NCI-H2171 treated with DMSO at 0.1 percent for 48 hours (cell line): ENCODE results near the gene GCHFR.
A peak's percentile ranks its signal among the peaks of the same experiment; 100 is the strongest.

Experiments
- DNase-seq: peaks from one replicate; lab custom pipeline; 2025; lab: John Stamatoyannopoulos, UW

GCHFR gene

DNA sequence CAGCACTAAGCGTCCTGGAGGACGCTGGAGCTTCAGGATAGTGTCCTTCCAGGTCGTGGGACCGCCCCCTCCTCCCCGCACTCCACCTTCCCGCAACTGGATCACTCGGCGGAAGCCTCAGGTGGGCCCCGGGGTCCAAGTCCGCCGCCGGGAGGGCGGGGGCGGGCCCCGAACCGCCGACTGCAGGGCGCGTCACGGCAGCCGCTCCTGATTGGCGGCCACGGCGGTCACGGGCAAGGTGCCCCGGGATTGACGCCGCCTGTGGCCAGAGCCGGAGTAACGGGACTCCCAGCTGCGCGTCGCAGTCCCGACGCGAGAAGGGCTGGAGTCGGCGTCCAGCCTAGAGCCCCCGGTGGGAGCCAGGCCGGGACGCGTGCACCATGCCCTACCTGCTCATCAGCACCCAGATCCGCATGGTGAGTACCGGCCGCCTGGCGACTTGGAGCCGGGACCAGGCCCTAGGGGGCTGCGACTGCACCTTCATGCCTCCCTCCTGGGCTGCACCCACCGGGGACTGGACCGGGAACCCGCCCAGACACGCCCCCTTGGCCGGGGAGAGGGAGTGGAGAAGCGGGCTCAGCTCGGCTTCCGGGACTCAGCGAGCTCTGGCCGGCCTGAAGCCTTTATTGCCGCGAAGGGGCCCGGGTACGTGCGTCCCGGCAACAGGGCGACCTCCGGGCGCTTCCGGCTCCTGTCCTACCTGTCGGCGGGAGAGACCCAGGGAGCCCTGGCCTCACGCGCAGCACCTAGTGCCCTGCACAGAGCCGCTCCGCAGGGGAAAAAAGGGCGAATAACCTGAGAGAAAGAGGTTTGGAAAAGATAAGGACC is at the start of gene GCHFR:
Gene GCHFR, plus strand, starts transcription at position 268 of the 828 bp plus-strand sequence. Its CDS starts 113 bp downstream, at position 381.
- no peak for DNase-seq

DNA sequence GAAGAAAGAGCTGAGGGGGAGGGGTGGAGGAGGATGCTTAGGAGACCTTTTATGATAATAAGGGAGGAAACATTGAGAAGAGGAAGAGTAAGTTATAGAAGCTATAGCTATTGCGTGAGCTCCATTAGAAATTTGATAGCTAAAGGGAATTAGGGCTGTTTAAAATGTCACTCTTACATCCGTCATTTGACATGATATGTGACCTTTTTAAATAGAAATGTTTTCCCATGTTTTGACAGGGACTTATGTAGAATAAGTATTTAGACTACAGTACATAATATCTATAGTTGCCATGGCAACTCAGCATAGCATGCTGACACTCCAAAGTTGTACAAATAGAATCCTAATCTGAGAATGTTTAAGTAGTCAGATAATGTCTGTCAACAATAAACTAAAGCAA is 49.7 kb upstream of the GCHFR start:
- DNase-seq, result no peak

DNA sequence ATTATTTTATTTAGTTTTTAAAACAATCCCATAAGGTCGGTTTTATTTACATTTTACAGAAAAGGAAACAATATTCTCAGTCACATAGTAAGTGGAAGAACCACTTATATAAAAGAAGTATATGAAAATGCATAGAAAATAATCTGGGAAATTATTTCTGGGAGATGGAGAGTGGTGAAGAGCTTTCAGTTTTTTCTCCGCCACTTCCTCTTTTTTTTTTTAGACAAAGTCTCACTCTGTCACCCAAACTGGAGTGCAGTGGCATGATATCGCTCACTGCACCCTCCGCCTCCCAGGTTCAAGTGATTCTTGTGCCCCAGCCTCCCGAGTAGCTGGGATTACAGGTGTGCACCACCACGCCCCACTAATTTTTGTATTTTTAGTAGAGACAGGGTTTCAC is 47.7 kb upstream of the GCHFR start:
- DNase-seq, result no peak

DNA sequence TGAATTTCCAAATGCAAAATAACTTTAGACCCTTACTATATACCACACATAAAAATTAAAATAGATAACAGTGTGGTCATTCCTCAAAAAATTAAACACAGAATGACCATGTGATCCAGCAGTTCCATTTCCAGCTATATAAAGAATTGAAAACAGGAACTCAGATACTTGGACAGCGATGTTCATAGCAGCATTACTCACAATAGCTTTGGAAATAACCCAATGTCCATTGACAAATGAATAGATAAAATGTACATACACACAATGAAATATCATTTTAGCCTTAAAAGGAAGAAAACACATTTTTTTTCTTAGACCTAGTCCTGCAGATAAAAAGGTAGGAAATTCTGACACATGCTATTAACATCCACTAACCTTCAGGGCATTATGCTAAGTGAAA is 42.2 kb upstream of the GCHFR start:
- no peak for DNase-seq

DNA sequence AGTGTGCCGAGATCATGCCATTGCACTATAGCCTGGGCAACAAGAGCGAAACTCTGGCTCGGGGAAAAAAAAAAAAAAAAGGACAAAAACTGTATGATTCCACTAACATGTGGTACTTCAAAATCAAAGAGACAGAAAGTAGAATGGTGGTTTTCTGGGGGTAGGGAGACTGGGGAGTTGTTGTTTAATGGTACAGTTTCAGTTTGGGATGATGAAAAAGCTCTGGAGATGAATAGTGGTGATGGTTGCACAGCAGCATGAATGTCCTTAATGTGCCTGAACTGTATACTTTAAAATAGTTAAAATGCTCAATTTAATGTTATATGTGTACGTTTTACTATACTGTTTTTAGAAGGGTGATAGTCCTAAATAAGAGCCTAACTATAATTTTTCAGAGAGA is 41.5 kb upstream of the GCHFR start:
- no peak for DNase-seq

DNA sequence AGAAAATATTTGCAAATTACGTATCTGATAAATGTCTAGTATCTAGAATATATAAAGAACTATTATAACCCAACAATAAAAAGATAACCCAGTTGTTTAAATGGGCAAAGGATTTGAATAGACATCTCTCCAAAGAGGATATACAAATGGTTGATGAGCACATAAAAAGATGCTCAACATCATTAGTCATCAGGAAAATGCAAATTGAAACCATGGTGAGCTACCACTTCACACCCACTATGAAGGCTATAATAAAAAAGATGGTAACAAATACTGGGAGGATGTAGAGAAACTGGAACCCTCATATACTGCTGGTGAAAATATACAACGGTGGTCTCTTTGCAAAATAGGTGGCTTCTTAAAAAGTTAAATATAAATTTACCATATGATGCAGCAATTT is 40.9 kb upstream of the GCHFR start:
- DNase-seq, result no peak

DNA sequence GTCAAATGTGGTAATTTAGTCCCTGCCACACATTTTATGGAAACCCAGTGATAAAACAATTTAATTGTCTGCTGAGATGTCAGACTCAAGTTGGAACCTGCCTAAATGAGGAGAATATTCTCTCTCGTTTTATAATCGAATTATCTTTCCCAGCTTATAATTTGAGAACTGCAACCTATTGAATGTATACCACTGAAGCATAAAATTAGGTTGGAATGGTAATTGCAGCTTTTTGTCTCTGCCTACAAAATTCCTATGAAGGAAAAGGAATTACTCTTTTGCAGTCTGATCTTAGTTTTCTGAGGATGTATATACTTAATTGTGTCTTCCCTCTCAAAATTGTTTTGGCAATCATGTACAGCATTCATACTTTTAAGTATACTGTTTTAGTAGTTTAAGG is 39.9 kb upstream of the GCHFR start:
- DNase-seq, result no peak

DNA sequence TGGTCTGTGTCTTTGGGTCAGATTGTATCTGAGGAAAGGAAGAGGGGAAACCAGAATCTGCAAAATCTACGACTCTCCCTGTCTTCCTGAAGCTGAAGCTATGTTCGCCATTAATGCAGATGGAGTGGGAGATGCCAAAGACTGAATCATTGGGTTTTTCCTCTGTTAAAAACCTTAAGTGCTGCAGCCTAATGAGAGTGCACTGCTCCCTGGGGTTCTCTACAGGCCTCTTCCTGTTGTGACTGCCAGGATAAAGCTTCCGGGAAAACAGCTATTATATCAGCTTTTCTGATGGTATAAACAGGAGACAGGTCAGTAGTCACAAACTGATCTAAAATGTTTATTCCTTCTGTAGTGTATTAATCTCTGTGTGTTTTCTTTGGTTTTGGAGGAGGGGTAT is 32.8 kb upstream of the GCHFR start:
- no peak for DNase-seq

DNA sequence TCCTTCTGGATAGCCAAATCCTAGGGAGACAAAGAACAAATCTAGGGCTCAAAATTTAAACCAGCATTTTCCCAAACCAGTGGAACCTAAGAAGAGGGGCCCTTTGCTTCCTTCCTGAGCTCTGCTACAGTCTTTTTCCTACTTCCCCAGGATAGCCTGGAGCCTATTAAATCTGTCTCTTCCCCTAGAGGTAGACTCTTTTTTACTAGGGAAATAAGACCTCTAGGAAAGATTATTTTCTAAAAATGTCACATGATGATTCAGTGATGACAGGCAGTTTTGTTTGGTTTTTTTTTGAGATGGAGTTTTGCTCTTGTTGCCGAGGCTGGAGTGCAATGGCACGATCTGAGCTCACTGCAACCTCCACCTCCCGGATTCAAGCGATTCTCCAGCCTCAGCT is 27.3 kb upstream of the GCHFR start:
- no peak for DNase-seq

DNA sequence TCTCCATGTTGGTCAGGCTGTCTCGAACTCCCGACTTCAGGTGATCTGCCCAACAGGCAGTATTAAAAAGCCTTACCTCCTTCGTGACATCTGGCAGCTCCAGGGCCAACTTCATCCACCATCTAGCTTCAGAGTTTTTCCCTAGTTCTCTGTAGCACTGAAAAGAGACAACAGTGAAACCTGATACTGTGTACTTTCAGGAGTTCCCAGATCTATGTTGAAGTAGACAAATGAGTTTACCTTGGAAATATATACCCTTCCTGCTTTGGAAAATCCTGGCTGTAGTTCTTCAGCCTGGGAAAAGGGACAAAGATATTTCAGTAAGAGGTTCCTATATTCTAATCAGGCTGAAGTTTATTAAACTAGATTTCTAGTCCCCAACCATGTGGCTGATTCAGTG is 26.8 kb upstream of the GCHFR start:
- peak; percentile 84 for DNase-seq

DNA sequence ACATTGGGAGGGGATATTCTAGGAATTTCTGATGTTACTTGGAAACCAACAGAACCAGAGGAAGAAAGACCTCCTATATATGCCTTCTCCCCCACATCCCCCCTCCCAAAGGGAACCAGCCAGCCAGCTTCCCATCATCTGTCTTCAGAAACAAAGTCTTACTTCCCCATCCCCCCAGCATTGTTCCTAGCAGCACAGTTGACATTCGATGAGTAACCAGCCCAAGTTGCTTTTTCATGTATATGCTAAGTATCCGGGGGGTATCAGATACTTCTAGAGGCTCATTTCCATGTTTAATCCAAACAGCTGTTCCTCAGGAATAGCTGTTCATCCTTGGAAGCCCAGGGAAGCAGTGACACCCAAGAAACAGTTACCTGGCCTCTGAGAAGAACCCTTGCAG is 24.8 kb upstream of the GCHFR start:
- DNase-seq, result peak; percentile 9

DNA sequence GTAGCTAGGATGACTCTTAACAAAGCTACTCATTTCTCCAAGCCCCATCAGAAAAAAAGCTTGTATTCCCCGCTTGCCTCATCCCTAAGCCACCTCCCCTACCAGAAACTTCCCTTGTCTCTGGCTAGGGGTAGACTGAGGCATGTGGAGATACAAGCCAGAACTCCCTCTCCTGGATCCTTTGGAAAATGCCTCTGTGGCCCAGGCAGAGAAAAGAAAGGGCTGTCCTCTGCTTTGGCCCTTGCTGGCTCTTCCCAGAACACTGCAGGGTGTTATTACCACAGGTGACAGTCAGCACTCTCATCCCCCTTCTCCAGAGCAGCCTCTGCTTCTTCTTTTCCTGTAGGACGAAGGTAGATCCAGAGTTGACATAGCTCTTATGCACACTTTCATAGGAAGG is 24.0 kb upstream of the GCHFR start:
- DNase-seq, result no peak

DNA sequence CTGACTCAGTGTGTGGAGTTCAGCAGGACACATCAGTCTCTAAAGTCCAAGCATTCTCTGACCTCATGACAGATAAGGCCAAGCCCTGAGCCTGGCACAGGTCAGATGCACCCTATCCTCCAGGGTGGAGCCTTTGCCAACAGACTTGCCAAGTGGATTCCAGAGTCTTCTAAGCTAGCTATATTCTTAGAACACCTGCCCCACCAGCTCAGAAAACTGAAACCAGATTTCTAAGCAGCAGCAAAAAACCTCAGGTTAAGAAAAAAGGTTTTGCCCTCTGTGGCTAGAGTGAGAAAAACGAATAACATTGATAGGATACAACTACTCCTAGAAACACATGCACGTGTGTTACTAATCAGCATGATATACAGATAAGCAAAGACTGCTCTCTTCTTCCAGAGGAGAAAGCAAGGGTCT is 20.4 kb upstream of the GCHFR start:
- no peak for DNase-seq

DNA sequence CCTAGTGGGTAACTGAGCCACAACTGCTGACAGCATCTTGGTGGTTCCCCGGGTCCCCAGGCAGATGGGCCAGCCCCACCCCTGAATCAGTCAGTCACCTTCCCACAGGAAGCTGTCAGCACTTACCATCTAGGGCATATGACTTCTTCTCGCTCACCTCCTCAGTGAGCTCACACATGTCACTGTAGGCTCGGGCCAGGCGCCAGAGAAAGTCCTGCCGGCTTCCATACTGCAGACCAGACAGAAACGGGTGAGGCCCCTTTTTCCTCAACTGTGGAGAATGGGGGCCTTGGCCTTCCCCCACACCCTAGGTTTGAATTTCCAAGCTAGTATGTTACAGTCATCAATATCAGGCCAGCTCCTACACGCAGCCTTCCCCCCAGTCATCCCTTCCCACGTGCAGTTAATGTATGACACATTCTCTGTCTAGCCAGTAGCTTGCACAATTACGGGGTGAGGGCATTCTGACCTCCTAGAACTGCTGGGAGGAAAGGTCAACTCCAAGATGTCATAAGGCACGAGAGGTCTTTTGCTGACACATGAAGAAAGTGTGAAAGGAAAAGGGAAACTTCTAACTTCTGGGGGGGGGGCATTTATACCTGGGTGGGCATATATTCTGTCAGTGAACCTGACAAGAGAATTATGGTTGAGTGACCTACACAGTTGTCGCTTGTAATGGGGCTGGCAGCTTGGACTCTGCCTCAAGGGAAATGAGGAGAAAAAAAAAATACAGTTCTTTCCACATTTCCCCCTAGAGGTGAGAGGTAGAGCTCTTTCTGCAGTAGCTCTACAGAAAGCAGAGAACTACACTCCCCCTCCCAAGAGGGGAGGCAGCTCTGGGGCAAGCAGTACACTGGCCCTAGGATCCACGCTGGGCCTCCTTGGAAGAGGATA is 19.7 kb upstream of the GCHFR start:
- peak; percentile 73 for DNase-seq

DNA sequence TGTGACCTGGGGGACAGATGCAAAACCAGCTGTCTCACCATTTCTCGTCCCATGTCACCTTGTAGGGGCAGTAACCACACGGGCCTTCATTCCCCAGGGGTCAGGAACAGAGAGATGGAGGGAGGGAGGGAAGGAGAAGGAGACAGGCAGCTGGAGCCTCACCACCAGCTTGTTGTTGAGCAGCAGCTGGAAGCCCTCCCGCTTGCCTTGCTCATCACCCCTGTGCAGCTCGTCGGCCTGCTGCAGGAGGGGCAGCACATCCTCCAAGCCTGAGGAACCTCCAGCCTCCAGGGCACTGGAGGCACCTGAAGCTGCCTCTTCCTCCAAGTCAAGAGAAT is 19.1 kb upstream of the GCHFR start:
- DNase-seq, result peak; percentile 98

DNA sequence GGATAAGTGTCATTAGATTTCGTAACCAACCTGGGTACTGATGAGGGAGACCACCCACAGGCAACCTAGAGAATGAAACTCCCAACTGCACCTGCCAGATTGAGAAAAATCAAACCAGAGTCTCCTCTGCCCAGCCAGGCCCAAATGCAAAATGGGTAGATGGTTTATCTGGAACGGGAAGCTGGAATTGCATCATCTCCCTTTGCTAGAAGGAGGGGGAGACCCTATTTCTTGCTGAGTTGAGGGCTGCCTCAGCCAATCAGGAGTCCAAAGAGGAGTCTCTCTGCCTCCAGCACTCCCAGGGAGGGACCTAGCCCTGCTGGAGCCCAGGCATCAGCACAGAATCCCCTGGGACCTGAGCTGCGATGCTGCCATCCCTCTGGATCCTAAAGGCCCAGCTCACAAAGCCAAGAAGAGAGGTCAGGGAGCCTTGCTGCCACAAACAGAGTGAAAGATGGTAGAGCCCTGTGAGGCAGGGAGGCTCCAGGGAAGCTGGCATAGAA is 16.9 kb upstream of the GCHFR start:
- peak; percentile 44 for DNase-seq

DNA sequence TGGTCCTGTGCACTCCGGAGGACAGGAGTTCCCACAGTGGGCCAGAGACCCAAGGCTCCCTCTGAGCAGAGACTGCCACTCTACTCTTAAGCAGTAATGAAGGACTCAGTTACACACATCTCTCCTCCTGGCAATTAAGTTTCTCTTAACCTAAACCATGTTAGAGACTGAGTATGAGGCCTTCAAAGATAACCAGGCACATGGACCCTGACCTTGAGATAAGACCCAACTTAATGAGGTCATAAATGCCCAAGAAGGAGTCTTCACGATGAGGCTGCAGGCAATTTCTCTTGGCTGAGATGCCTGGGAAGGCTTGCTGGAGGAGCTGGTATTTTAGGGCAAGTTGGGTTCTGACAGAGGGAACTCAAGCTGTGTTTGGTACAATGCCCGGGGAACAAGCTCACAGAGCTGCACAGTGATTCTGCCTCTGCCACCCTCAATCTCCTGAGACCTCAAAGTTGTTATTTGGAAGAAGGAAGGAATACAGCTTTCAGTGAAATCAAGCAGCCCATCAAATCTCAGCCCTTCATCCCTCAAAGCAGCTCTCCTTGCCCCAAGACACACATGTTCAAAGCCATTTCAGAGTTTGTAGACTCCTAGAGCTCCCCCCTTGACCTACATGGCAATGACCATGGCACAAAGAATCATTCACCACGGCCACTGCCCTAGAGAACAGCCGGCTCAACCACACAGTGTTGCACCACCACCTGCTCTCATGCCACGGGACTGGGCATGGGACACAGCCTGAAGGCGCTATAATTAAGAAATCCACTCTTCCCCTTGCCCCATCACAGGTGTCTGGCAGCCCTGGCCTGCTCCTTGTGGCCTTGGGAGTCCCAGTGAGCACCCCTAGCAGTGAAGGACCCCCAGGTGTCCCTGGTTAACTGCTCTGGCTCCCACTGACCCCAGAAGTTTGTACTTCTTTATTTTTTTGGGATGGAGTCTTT is 15.9 kb upstream of the GCHFR start:
- DNase-seq, result no peak

DNA sequence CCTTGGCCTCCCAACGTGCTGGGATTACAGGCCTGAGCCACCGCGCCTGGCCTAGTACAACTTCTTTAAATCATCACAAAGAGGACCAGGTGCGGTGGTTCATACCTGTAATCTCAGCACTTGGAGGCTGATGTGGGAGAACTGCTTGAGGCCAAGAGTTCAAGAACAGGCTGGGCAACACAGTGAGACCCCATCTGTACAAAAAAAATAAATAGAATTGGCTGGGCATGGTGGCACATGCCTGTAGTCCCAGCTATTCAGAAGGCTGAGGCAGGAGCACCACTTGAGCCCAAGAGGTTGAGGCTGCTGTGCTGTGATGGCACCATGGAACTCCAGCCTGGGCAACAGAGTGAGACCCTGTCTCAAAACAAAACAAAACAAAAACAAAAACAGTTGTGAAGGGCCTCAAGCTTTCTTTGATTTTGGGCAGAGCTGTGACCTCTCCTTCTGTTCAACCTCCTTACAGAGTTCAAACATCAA is 14.7 kb upstream of the GCHFR start:
- no peak for DNase-seq

DNA sequence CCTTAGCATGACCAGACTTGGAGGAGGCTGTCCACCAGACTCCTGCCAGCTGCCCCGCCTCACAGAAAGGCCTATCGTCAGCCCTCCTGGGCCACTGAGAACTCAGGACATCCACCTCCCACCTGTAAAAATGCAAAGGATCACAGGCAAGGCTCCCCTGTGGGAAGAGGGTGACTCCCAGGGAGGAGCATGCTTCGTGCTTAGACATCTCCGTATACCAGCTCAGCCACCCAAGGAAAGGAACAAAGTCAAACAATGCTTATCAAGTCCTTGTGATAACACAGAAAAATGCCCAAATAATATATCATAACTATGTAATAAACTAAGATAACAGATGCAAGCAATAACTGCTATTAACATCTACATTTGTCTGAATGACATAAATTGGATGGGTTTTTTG is 13.0 kb upstream of the GCHFR start:
- no peak for DNase-seq

DNA sequence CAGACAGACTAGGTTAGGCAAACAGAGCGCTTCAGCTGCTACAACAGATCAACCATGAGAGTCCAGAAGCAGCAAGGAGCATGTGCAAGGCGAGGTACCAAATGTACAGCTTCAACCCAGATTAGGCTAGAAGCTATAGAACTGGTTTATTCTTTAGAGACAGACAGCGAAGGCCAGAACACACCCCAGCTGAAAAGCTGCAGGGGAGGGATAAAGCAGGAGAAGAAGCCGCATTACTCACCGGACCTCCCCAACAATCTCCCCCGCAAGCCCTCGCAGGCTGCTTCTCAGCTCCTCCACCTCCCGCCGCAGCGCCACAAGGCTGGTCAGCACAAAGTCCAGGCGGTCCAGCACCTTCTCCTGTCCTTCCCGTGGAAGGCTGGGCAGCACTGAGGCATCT is 12.1 kb upstream of the GCHFR start:
- no peak for DNase-seq

DNA sequence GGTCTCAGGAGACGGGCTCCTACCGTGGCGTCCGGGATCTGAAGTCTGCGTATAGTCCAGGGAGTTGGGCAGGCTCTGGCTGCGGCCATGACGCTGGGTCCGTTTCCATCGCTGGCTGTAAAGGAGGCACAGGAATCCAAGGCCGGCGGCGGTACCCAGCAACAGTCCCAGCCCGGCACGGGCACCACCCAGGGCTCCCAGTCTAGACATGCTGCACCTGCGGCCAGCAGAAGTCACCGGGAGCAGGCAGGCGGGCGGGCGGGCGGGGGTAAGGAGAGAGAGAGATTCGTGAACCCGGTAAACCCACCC is 9.3 kb upstream of the GCHFR start:
- no peak for DNase-seq
